Activated T-cell treated with anti-CD3 and anti-CD28 coated beads for 1 hour (primary cell): Measurements from ENCODE around the gene SLC47A2.

ENCODE experiments used
- DNase-seq: peaks from one replicate; pipeline ENCODE4 v3.0.0-alpha.2; 2020; ENCODE audit warnings: low read depth

SLC47A2 gene

GRCh38 chr17:19644493-19645210, 71.7 kb downstream of the SLC47A2 start:
- no peak for DNase-seq

- DNase-seq = no peak
These were observed 74.0 kb downstream of the SLC47A2 start for GRCh38 chr17:19642373-19642893.

- no peak for DNase-seq
These were observed 74.6 kb downstream of the SLC47A2 start for GRCh38 chr17:19641687-19642372.

GRCh38 chr17:19631905-19632304, 84.5 kb downstream of the SLC47A2 start:
- DNase-seq = no peak

- no peak for DNase-seq
These were observed 85.7 kb downstream of the SLC47A2 start for GRCh38 chr17:19630661-19631060.

GRCh38 chr17:19630035-19630434, 86.3 kb downstream of the SLC47A2 start:
- no peak for DNase-seq

- no peak for DNase-seq
These were observed 86.9 kb downstream of the SLC47A2 start for GRCh38 chr17:19629449-19629848.
